Measurements from ENCODE around the gene DBF4B. TPM values are rescaled to one million over a fixed set of nuclear protein-coding genes. Genes with fewer than 3 reads are reported as not detected.

Gene DBF4B
- total and polyA plus RNA-seq, 4 donors, result 0.44 to 4.5 (median 1.0) TPM

GRCh38 chr17:44766409-44767038, 58.1 kb downstream of the DBF4B start:
- 49% methylated on average over 8 of the region's 8 CpGs for WGBS

DNA sequence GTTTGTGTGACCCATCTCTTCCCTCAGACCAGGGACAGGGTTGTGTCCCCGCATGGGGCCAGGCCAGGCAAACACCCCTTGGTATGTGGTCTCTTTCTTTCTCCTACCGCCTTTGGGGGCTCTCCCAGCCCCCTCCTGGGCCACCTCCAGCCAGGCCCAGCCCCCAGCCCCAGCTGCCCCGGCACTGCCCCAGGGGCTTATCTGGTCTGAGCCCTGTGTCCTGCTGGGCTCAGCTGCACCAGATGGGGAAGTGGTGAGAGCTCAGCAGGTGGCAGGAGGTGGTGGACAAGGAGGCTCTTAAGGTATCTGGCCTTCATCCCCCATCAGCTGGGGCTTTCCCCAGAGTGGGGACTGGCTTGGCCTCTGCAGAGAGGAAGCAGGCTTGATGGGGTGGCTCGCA, 59.0 kb downstream of the DBF4B start:
- no peaks in the 10 kb centered on the region for H3K36me3 ChIP-seq (ENCODE audit: control insufficient read depth in 4 of 4, insufficient read depth in 3 of 4, low read depth in 1 of 4, low read length in 3 of 4)
- H3K4me1 ChIP-seq (ENCODE audit: control insufficient read depth in 4 of 4, insufficient read depth in 4 of 4, low read length in 3 of 4), result no peaks in the 10 kb centered on the region
- H3K27ac ChIP-seq (ENCODE audit: low read depth in 1 of 2, low read length in 2 of 2), result no peak overlapping the region
- no peaks in the 10 kb centered on the region for H3K9me3 ChIP-seq (ENCODE audit: control insufficient read depth in 4 of 4, low read length in 3 of 4)
- no peaks in the 10 kb centered on the region for H3K27me3 ChIP-seq (ENCODE audit: control insufficient read depth in 4 of 4, insufficient read depth in 4 of 4, low read length in 3 of 4)
- WGBS, result 67% methylated on average over 4 of the region's 4 CpGs
- TF ChIP-seq FOXA1 (IDR thresholded peaks at IDR 0.05) (no peak), HNF4A (conservative IDR thresholded peaks at IDR 0.05) (no peak), RAD21 (IDR thresholded peaks at IDR 0.05) (no peak)
- DNase-seq (ENCODE audit: low spot score), result no peak
- H3K9ac ChIP-seq (ENCODE audit: low read depth in 1 of 2, low read length in 2 of 2), result no peak overlapping the region
- H3K4me3 ChIP-seq (ENCODE audit: low read depth in 1 of 3, low read length in 3 of 3), result no peak overlapping the region

More at GRCh38 chr17:44766409-44767038, 58.1 kb downstream of the DBF4B start:
- Histone ChIP-seq H3K27ac (ENCODE audit: low read depth in 1 of 2, low read length in 2 of 2) (no peak overlapping the region), H3K9ac (ENCODE audit: low read depth in 1 of 2, low read length in 2 of 2) (no peak overlapping the region), H3K4me1 (ENCODE audit: control insufficient read depth in 4 of 4, insufficient read depth in 4 of 4, low read length in 3 of 4) (no peaks in the 10 kb centered on the region), H3K36me3 (ENCODE audit: control insufficient read depth in 4 of 4, insufficient read depth in 3 of 4, low read depth in 1 of 4, low read length in 3 of 4) (no peaks in the 10 kb centered on the region), H3K9me3 (ENCODE audit: control insufficient read depth in 4 of 4, low read length in 3 of 4) (no peaks in the 10 kb centered on the region), H3K27me3 (ENCODE audit: control insufficient read depth in 4 of 4, insufficient read depth in 4 of 4, low read length in 3 of 4) (no peaks in the 10 kb centered on the region), H3K4me3 (ENCODE audit: low read depth in 1 of 3, low read length in 3 of 3) (no peak overlapping the region)
- TF ChIP-seq HNF4G (IDR thresholded peaks at IDR 0.05) (no peak), HNF4A (conservative IDR thresholded peaks at IDR 0.05) (no peak), TAF1 (conservative IDR thresholded peaks at IDR 0.05) (no peak), RAD21 (IDR thresholded peaks at IDR 0.05) (no peak)
- no peak for DNase-seq (ENCODE audit: low spot score)

- no peak overlapping the region for H3K9ac ChIP-seq (ENCODE audit: low read depth in 1 of 2, low read length in 2 of 2)
- DNase-seq (ENCODE audit: low spot score), result no peak
- H3K36me3 ChIP-seq (ENCODE audit: control insufficient read depth in 4 of 4, insufficient read depth in 3 of 4, low read depth in 1 of 4, low read length in 3 of 4), result no peaks in the 10 kb centered on the region
- no peak for TF ChIP-seq GABPA (IDR thresholded peaks at IDR 0.05 in 1 of 2, conservative IDR thresholded peaks at IDR 0.05 in 1 of 2)
- TF ChIP-seq FOXA2 (IDR thresholded peaks at IDR 0.05), result no peak
- no peak for TF ChIP-seq RXRA (IDR thresholded peaks at IDR 0.05)
- no peak for TF ChIP-seq EGR1 (IDR thresholded peaks at IDR 0.05; ENCODE audit: low read depth in 2 of 2)
- no peak for TF ChIP-seq SP1 (IDR thresholded peaks at IDR 0.05)
- TF ChIP-seq HNF4A (conservative IDR thresholded peaks at IDR 0.05), result no peak
- no peak for TF ChIP-seq YY1 (IDR thresholded peaks at IDR 0.05)
- TF ChIP-seq JUND (IDR thresholded peaks at IDR 0.05), result no peak
- no peak for TF ChIP-seq REST (IDR thresholded peaks at IDR 0.05)
- no peak for TF ChIP-seq TAF1 (conservative IDR thresholded peaks at IDR 0.05)
- TF ChIP-seq ATF3 (IDR thresholded peaks at IDR 0.05), result no peak
- no peak for TF ChIP-seq NR2F2 (IDR thresholded peaks at IDR 0.05)
- no peak for TF ChIP-seq FOXA1 (IDR thresholded peaks at IDR 0.05)
- no peak for TF ChIP-seq RAD21 (IDR thresholded peaks at IDR 0.05)
- no peak for TF ChIP-seq HNF4G (IDR thresholded peaks at IDR 0.05)
- TF ChIP-seq, protein P1, sequence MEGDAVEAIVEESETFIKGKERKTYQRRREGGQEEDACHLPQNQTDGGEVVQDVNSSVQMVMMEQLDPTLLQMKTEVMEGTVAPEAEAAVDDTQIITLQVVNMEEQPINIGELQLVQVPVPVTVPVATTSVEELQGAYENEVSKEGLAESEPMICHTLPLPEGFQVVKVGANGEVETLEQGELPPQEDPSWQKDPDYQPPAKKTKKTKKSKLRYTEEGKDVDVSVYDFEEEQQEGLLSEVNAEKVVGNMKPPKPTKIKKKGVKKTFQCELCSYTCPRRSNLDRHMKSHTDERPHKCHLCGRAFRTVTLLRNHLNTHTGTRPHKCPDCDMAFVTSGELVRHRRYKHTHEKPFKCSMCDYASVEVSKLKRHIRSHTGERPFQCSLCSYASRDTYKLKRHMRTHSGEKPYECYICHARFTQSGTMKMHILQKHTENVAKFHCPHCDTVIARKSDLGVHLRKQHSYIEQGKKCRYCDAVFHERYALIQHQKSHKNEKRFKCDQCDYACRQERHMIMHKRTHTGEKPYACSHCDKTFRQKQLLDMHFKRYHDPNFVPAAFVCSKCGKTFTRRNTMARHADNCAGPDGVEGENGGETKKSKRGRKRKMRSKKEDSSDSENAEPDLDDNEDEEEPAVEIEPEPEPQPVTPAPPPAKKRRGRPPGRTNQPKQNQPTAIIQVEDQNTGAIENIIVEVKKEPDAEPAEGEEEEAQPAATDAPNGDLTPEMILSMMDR (IDR thresholded peaks at IDR 0.05; ENCODE audit: low read depth, low read length, missing input control), result no peak
- no peak for TF ChIP-seq MAX (IDR thresholded peaks at IDR 0.05)
- TF ChIP-seq, protein P2, sequence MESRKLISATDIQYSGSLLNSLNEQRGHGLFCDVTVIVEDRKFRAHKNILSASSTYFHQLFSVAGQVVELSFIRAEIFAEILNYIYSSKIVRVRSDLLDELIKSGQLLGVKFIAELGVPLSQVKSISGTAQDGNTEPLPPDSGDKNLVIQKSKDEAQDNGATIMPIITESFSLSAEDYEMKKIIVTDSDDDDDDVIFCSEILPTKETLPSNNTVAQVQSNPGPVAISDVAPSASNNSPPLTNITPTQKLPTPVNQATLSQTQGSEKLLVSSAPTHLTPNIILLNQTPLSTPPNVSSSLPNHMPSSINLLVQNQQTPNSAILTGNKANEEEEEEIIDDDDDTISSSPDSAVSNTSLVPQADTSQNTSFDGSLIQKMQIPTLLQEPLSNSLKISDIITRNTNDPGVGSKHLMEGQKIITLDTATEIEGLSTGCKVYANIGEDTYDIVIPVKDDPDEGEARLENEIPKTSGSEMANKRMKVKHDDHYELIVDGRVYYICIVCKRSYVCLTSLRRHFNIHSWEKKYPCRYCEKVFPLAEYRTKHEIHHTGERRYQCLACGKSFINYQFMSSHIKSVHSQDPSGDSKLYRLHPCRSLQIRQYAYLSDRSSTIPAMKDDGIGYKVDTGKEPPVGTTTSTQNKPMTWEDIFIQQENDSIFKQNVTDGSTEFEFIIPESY (IDR thresholded peaks at IDR 0.05), result no peak
- 79% methylated on average over 11 of the region's 11 CpGs for WGBS
- no peaks in the 10 kb centered on the region for H3K4me1 ChIP-seq (ENCODE audit: control insufficient read depth in 4 of 4, insufficient read depth in 4 of 4, low read length in 3 of 4)
- H3K27me3 ChIP-seq (ENCODE audit: control insufficient read depth in 4 of 4, insufficient read depth in 4 of 4, low read length in 3 of 4), result no peaks in the 10 kb centered on the region
- H3K4me3 ChIP-seq (ENCODE audit: low read depth in 1 of 3, low read length in 3 of 3), result no peak overlapping the region
- H3K9me3 ChIP-seq (ENCODE audit: control insufficient read depth in 4 of 4, low read length in 3 of 4), result no peaks in the 10 kb centered on the region
- no peak overlapping the region for H3K27ac ChIP-seq (ENCODE audit: low read depth in 1 of 2, low read length in 2 of 2)
Observed at GRCh38 chr17:44768505-44769142, 60.2 kb downstream of the DBF4B start.

All from liver (tissue), 9 donors.